Karpas-422 (cell line): ENCODE measurements around the gene LEAP2. TPM values are rescaled to one million over a fixed set of nuclear protein-coding genes. Genes with fewer than 3 reads are reported as not detected.

ENCODE experiments used
- DNase-seq: peaks from one replicate; pipeline ENCODE4 v3.0.0-alpha.2; 2015
- H2AFZ ChIP-seq: fragments of 200-600 bp; sonication (generic); 2 replicates; pipeline ENCODE4 v1.6.1; 2014; ENCODE audit warnings: antibody characterized with exemption, low read length, mixed read lengths
- H3K27ac ChIP-seq: fragments of 200-600 bp; sonication (generic); 2 replicates; pipeline ENCODE4 v1.5.1; 2014; ENCODE audit warnings: mild to moderate bottlenecking, low read length, moderate library complexity
- H3K27me3 ChIP-seq: fragments of 200-600 bp; sonication (generic); 2 replicates; pipeline ENCODE4 v1.6.1; 2014; ENCODE audit warnings: low read length, mixed read lengths
- H3K36me3 ChIP-seq: fragments of 200-600 bp; sonication (generic); 2 replicates; pipeline ENCODE4 v1.6.1; 2014; ENCODE audit warnings: low read length, mixed read lengths; ENCODE audit not compliant: insufficient read depth
- H3K4me1 ChIP-seq: fragments of 200-600 bp; sonication (generic); 2 replicates; pipeline ENCODE4 v1.6.1; 2014; ENCODE audit warnings: mild to moderate bottlenecking, low read length, mixed read lengths
- H3K4me2 ChIP-seq: fragments of 200-600 bp; sonication (generic); 2 replicates; pipeline ENCODE4 v1.6.1; 2014; ENCODE audit warnings: low read length, low read depth, mild to moderate bottlenecking; ENCODE audit not compliant: poor library complexity, severe bottlenecking
- H3K4me3 ChIP-seq: fragments of 200-600 bp; sonication (generic); 2 replicates; pipeline ENCODE4 v1.5.1; 2014; ENCODE audit warnings: mild to moderate bottlenecking, antibody characterized with exemption, low read length, mixed read lengths
- H3K79me2 ChIP-seq: fragments of 200-600 bp; sonication (generic); 2 replicates; pipeline ENCODE4 v1.6.1; 2014; ENCODE audit warnings: mild to moderate bottlenecking, low read length, mixed read lengths
- H3K9ac ChIP-seq: fragments of 200-600 bp; sonication (generic); 2 replicates; pipeline ENCODE4 v1.6.0; 2014; ENCODE audit warnings: low read length
- H3K9me2 ChIP-seq: fragments of 200-600 bp; sonication (generic), shearing (Covaris generic); replicated peaks from 2 replicates; pipeline ENCODE4 v1.6.0; 2014; ENCODE audit warnings: mild to moderate bottlenecking, low read length, moderate library complexity; ENCODE audit not compliant: insufficient read depth
- H3K9me3 ChIP-seq: fragments of 300-700, 200-600 bp; sonication (generic); 2 replicates; pipeline ENCODE4 v1.6.1; 2014; ENCODE audit warnings: low read length, mixed read lengths
- H4K20me1 ChIP-seq: fragments of 200-600 bp; sonication (generic); 2 replicates; pipeline ENCODE4 v1.6.1; 2014; ENCODE audit warnings: mild to moderate bottlenecking, antibody characterized with exemption, low read length, low read depth; ENCODE audit not compliant: insufficient read depth
- total RNA-seq: library from RNA; depleted of rRNA; stranded (reverse); fragments of >200 nt; shearing (Covaris generic); gene quantifications from 2 replicates; pipeline ENCODE4 v1.2.3, GENCODE V29; 2014; ENCODE audit warnings: low replicate concordance

LEAP2 gene
- total RNA-seq, 1 experiment from 2014 or later, result 6.6 TPM

DNA sequence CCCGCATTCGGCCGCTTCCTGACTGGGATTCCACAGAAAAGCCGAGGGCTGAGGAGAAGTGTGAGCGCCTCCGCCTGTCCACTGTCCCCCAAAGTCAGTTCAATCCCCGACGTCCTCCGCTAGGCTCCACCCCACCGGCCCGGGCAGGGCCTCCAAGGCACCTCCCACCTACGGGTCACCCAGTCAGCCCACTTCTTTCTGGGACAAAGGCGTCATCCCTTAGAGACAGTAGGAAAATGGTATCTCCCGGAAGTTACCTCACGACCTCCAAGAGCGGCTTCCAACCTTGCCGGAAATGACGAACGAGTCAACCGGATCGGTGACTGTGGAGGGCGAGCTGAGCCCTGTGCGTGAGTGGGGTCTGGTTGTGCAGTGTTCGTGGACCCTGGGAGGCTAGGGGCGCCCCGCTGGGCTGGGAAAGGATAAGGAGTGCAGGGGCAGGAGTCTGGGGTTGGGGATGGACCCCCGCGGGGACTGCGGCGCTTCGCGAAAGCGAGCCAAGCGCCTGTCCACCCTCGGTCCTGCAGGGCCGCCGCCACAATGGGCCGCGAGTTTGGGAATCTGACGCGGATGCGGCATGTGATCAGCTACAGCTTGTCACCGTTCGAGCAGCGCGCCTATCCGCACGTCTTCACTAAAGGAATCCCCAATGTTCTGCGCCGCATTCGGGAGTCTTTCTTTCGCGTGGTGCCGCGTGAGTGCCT lies 7.0 kb upstream of the LEAP2 start, which contains the start of the genes GDF9 and UQCRQ:
GDF9 (minus strand) TSS at position 128 of the 704 bp plus-strand sequence. CDS start 1,936 bp downstream, outside the sequence.
UQCRQ (plus strand) TSS at position 301 of the 704 bp plus-strand sequence; CDS start at position 541, 240 bp downstream.
- peak within 1 kb of the TSS; percentile 58; the same call in 1 of the 2 replicates for H2AFZ ChIP-seq

DNA sequence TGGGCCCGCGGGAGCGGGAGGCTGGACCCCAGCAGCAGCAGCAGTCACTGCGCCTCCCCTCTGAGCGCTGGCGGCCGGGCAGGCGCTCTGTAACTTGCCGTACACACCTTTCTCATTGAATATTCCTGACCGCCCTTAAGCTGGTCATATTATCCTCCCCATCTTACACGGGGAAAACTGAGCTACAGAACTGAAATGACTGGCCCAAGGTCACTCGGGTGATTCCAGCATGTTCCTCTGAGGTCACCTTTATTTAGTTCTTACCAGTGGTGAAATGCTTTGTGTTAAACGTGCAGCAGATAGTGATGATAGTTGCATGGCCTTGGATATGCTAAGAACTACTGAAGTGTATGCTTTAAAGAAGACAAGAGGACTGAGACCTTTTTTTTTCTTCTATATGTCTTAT lies 6.4 kb upstream of the LEAP2 start:
- peak overlapping the region; percentile 88 for H3K9ac ChIP-seq
- peak overlapping the region; percentile 87 for H3K4me3 ChIP-seq
- H3K4me2 ChIP-seq, result peak overlapping the region; percentile 86
- H3K27me3 ChIP-seq, result no peaks in the 10 kb centered on the region
- no peaks in the 10 kb centered on the region for H3K9me3 ChIP-seq
- peaks cover 25% of the 10 kb centered on the region for H3K79me2 ChIP-seq
- peaks cover 18% of the 10 kb centered on the region; the same call in 1 of the 2 replicates for H3K36me3 ChIP-seq
- no peaks in the 10 kb centered on the region for H4K20me1 ChIP-seq
- peaks cover 21% of the 10 kb centered on the region for H3K4me1 ChIP-seq
- peak overlapping the region; percentile 4; the same call in 1 of the 2 replicates for H3K27ac ChIP-seq
- H3K9me2 ChIP-seq, result no peaks in the 10 kb centered on the region
- no peak for DNase-seq
- no peak overlapping the region for H2AFZ ChIP-seq

More for the DNA sequence above, 7.0 kb upstream of the LEAP2 start, which contains the start of the genes GDF9 and UQCRQ:
- Histone ChIP-seq H3K9me2 (no peaks in the 10 kb centered on the region), H3K27ac (peak within 1 kb of the TSS; percentile 4; the same call in 1 of the 2 replicates), H3K4me1 (peaks cover 21% of the 10 kb centered on the region), H3K4me3 (peak within 1 kb of the TSS; percentile 87), H3K4me2 (peak within 1 kb of the TSS; percentile 86), H3K36me3 (peaks cover 18% of the 10 kb centered on the region; the same call in 1 of the 2 replicates), H3K9ac (peak within 1 kb of the TSS; percentile 88), H3K79me2 (peaks cover 25% of the 10 kb centered on the region), H4K20me1 (no peaks in the 10 kb centered on the region), H3K27me3 (no peaks in the 10 kb centered on the region), H3K9me3 (no peaks in the 10 kb centered on the region)
- peak; percentile 99 for DNase-seq

DNA sequence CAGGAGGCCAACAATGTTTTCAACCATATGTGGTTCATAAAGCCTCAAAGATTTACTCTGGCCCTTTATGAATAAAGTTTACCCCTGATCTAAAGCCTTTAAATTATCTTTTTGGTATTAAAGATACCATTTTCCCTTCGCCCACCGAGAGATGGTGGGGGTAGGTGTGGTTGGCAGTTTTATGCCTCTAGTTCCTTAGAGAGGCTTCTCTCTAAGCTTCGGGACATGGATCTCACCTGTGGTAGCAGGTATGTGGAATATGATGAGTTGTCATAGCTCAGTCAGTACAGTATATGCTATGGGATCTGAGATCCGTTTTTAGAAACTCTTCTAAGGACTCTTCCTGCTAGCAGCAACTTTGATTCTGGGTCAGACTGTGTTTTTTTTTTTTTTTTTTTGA lies 4.7 kb upstream of the LEAP2 start:
- Histone ChIP-seq H3K27me3 (no peaks in the 10 kb centered on the region), H3K79me2 (peaks cover 25% of the 10 kb centered on the region), H4K20me1 (no peaks in the 10 kb centered on the region), H2AFZ (no peak overlapping the region), H3K4me2 (no peak overlapping the region), H3K27ac (no peak overlapping the region), H3K36me3 (peaks cover 22% of the 10 kb centered on the region; the same call in 1 of the 2 replicates), H3K9me3 (no peaks in the 10 kb centered on the region), H3K4me3 (no peak overlapping the region), H3K9ac (no peak overlapping the region), H3K4me1 (peaks cover 21% of the 10 kb centered on the region), H3K9me2 (no peaks in the 10 kb centered on the region)
- no peak for DNase-seq

GRCh38 chr5:132870801-132871200 lies 2.7 kb upstream of the LEAP2 start:
- Histone ChIP-seq H3K36me3 (peaks cover 31% of the 10 kb centered on the region; the same call in 1 of the 2 replicates), H3K4me3 (no peak overlapping the region), H4K20me1 (no peaks in the 10 kb centered on the region), H3K27me3 (no peaks in the 10 kb centered on the region), H3K4me2 (no peak overlapping the region), H3K9ac (no peak overlapping the region), H3K9me3 (no peaks in the 10 kb centered on the region), H3K79me2 (peaks cover 25% of the 10 kb centered on the region), H3K4me1 (peaks cover 16% of the 10 kb centered on the region), H3K9me2 (no peaks in the 10 kb centered on the region), H2AFZ (no peak overlapping the region), H3K27ac (no peak overlapping the region)
- DNase-seq, result no peak

DNA sequence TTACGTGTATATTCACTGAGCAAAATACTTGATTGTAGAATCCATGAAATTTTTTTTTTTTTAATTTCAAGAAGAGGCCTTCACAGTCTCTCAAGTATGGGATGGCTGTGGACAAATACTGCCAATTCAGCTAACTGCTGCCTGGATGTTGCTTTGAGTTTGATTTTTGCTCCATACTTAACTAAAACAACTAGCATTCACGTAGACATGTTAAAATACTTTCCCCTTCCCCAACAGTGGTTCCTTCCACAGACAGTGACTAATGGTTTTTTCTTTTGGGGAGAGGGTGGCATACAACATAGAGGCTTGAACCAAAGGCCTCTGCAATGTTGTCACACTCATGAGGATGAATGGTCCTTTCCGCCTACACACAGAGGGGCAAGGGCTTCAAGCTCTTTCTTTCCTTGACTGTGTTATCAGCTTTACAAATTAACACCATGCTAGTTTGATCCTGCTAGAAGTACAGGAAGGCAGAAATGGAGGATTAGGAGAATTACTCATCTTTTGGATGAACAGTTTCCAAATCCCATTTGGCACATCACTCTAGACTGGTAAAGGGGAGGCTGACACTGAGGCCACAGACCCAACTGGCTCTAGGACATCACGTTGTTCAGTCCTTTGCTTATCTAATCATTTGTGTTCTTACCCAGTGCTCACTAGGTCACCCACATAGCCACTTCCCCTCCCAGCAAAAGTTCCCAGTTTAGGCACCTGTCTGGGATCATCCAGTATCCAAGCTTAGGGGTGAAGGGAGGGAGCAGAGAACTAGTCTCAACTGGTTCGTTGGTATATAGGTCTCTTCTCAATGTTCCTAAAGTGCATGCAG lies 1.8 kb upstream of the LEAP2 start:
- H3K9ac ChIP-seq, result no peak overlapping the region

GRCh38 chr5:132872788-132873118 lies 715 bp upstream of the LEAP2 start:
- H3K36me3 ChIP-seq, result peaks cover 31% of the 10 kb centered on the region; the same call in 1 of the 2 replicates
- peaks cover 7% of the 10 kb centered on the region for H3K4me1 ChIP-seq
- H3K27ac ChIP-seq, result no peak overlapping the region
- H3K27me3 ChIP-seq, result no peaks in the 10 kb centered on the region
- DNase-seq, result no peak
- no peak overlapping the region for H3K9ac ChIP-seq
- H3K9me3 ChIP-seq, result no peaks in the 10 kb centered on the region
- no peaks in the 10 kb centered on the region for H3K9me2 ChIP-seq
- H4K20me1 ChIP-seq, result no peaks in the 10 kb centered on the region
- H2AFZ ChIP-seq, result no peak overlapping the region
- H3K79me2 ChIP-seq, result peaks cover 11% of the 10 kb centered on the region
- H3K4me3 ChIP-seq, result no peak overlapping the region
- H3K4me2 ChIP-seq, result no peak overlapping the region

More for the DNA sequence above, 1.8 kb upstream of the LEAP2 start:
- peaks cover 31% of the 10 kb centered on the region; the same call in 1 of the 2 replicates for H3K36me3 ChIP-seq
- peaks cover 22% of the 10 kb centered on the region for H3K79me2 ChIP-seq
- H3K4me3 ChIP-seq, result no peak overlapping the region
- no peak overlapping the region for H3K27ac ChIP-seq
- H4K20me1 ChIP-seq, result no peaks in the 10 kb centered on the region
- no peak overlapping the region for H2AFZ ChIP-seq
- DNase-seq, result no peak
- no peaks in the 10 kb centered on the region for H3K27me3 ChIP-seq
- no peak overlapping the region for H3K4me2 ChIP-seq
- peaks cover 13% of the 10 kb centered on the region for H3K4me1 ChIP-seq
- H3K9me3 ChIP-seq, result no peaks in the 10 kb centered on the region
- H3K9me2 ChIP-seq, result no peaks in the 10 kb centered on the region

DNA sequence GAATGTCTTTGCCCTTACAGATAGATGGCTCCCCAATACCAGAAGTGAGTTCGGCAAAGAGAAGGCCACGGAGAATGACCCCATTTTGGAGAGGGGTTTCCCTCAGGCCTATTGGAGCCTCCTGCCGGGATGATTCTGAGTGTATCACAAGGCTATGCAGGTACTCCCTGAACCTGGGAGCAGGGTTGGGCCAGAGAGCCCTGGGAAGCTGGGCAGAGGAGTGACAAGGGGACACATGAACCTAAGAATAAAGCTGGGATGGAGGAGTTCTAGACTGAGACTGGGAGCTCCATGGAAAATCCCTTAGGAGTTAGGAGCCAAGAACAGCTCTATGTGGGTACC lies 433 bp downstream of the LEAP2 start:
- Histone ChIP-seq H2AFZ (no peak overlapping the region), H3K36me3 (peaks cover 28% of the 10 kb centered on the region; the same call in 1 of the 2 replicates), H3K27me3 (no peaks in the 10 kb centered on the region), H3K4me3 (no peak overlapping the region), H3K27ac (no peak overlapping the region), H4K20me1 (no peaks in the 10 kb centered on the region), H3K79me2 (0 out of 2 replicates have a peak, but pooled peaks cover under 1% of the 10 kb centered on the region), H3K9me2 (no peaks in the 10 kb centered on the region), H3K4me2 (no peak overlapping the region), H3K9me3 (no peaks in the 10 kb centered on the region), H3K9ac (no peak overlapping the region), H3K4me1 (no peaks in the 10 kb centered on the region; the same call in none of the 2 replicates)
- DNase-seq, result no peak
